Panc1 (cell line): ENCODE measurements around the gene SELENOM. TPM values are rescaled to one million over a fixed set of nuclear protein-coding genes. Genes with fewer than 3 reads are reported as not detected.

Experiments
- ATAC-seq: fragments of 200-7000 bp; cut with Tn5 transposase; 2 replicates; pipeline ENCODE4 v1.9.1; 2020; ENCODE audit warnings: mild to moderate bottlenecking, moderate library complexity
- BruUV-seq: library from RNA; stranded (reverse); fragments of 400-500 nt; replicated peaks from 2 replicates; lab custom pipeline; 2021; lab: Mats Ljungman, UMichigan
- CTCF ChIA-PET: fragments of 300-600 bp; sonication (Branson Sonifier 250); formaldehyde crosslinking; loops from one replicate; lab custom pipeline; 2022; ENCODE audit warnings: antibody characterized with exemption; lab: Charles Lee
- POLR2A ChIA-PET: fragments of 300-600 bp; sonication (Branson Sonifier 250); formaldehyde crosslinking; loops from one replicate; lab custom pipeline; 2022; ENCODE audit warnings: antibody characterized with exemption; lab: Charles Lee
- DNase-seq: peaks from one replicate; pipeline ENCODE4 v3.0.0-alpha.2; 2010; ENCODE audit warnings: low read depth, low spot score
- H3K27ac ChIP-seq: 2 replicates; pipeline ENCODE4 v1.5.1; 2011; ENCODE audit warnings: mild to moderate bottlenecking, low read length, inconsistent platforms
- H3K27me3 ChIP-seq: fragments of 200-500 bp; sonication (Bioruptor generic); 2 replicates; pipeline ENCODE4 v1.6.0; 2014; ENCODE audit warnings: low read length, inconsistent platforms; ENCODE audit not compliant: control insufficient read depth, insufficient read depth
- H3K36me3 ChIP-seq: fragments of 200-500 bp; sonication (Bioruptor generic); 2 replicates; pipeline ENCODE4 v1.5.1; 2014; ENCODE audit warnings: inconsistent platforms, mild to moderate bottlenecking, low read length, moderate library complexity; ENCODE audit not compliant: control insufficient read depth, insufficient read depth
- H3K4me1 ChIP-seq: 2 replicates; pipeline ENCODE4 v1.5.1; 2011; ENCODE audit warnings: inconsistent platforms, mild to moderate bottlenecking, low read length, moderate library complexity; ENCODE audit not compliant: control insufficient read depth, insufficient read depth
- H3K4me3 ChIP-seq, 2 experiments: 2 replicates each; pipeline ENCODE4 v1.5.1; 2011 to 2012; ENCODE audit warnings: low read depth in 2 of 2, low read length in 2 of 2, mild to moderate bottlenecking in 2 of 2, inconsistent platforms in 1 of 2, moderate library complexity in 1 of 2
- H3K9me3 ChIP-seq: fragments of 200-500 bp; sonication (Bioruptor generic); 2 replicates; pipeline ENCODE4 v1.5.1; 2014; ENCODE audit warnings: low read depth, mild to moderate bottlenecking, inconsistent platforms, low read length, moderate library complexity; ENCODE audit not compliant: control insufficient read depth, insufficient read depth
- POLR2AphosphoS5 ChIP-seq: IDR thresholded peaks from 2 replicates; pipeline ENCODE4 v1.6.1; 2012; ENCODE audit warnings: mild to moderate bottlenecking, low read depth, low read length, moderate library complexity
- REST ChIP-seq, 2 experiments: IDR thresholded peaks; 2 replicates each; pipeline ENCODE4 v1.6.1; 2011 to 2012; ENCODE audit warnings: low read depth in 2 of 2, control low read depth in 1 of 2, low read length in 1 of 2, mild to moderate bottlenecking in 1 of 2, moderate library complexity in 1 of 2; ENCODE audit not compliant: insufficient read depth in 1 of 2
- SIN3A ChIP-seq: IDR thresholded peaks from 2 replicates; pipeline ENCODE4 v1.6.1; 2012; ENCODE audit warnings: low read depth, mild to moderate bottlenecking, low read length, moderate library complexity, borderline replicate concordance; ENCODE audit not compliant: insufficient read depth
- TCF7L2 ChIP-seq: IDR thresholded peaks from 2 replicates; pipeline ENCODE4 v1.6.1; 2011; ENCODE audit warnings: mild to moderate bottlenecking, low read depth, low read length, inconsistent platforms
- in situ Hi-C: cut with HindIII; loops from 2 replicates; pipeline ENCODE4 v1.10.0; 2016; ENCODE audit warnings: low sequenced_read_pairs, low pct_unique_long_range_greater_than_20kb
- intact Hi-C: fragments of 100-400 bp; cut with micrococcal nuclease; formaldehyde crosslinking; loops from one replicate; pipeline ENCODE4 v1.10.0; 2022; ENCODE audit not compliant: unreplicated experiment
- total RNA-seq: library from RNA; stranded (reverse); gene quantifications from one replicate; pipeline ENCODE4 v1.2.1, GENCODE V29; 2021; ENCODE audit not compliant: unreplicated experiment
- TF ChIP-seq, protein P1 (sequence below): fragments of 450-650 bp; IDR thresholded peaks from 2 replicates; pipeline ENCODE4 v1.5.1; 2017; ENCODE audit warnings: mild to moderate bottlenecking

SELENOM gene
- total RNA-seq, 1 experiment from 2014 or later, result 84.4 TPM

- peaks cover 5% of the 10 kb centered on the region; the same call in 1 of the 2 replicates for H3K36me3 ChIP-seq
- H3K9me3 ChIP-seq, result no peaks in the 10 kb centered on the region
- ATAC-seq (no peak), DNase-seq (no peak)
- peak overlapping the region; percentile 76 for H3K27ac ChIP-seq
- intact Hi-C loops, result loop anchor here (5.0 kb wide), 1 partner anchor 135 kb away; no protein-coding TSS in a partner anchor
- POLR2A ChIA-PET, result interaction anchor here (0.9 kb wide), 1 partner anchor 112 kb away, joined by 3 read pairs; no protein-coding TSS in a partner anchor
- TF ChIP-seq TCF7L2 (no peak), POLR2AphosphoS5 (no peak), SIN3A (no peak), REST (IDR thresholded peaks at IDR 0.05; ENCODE audit: insufficient read depth in 1 of 2, low read depth in 2 of 2, low read length in 1 of 2) (no peak)
- TF ChIP-seq, protein P1, sequence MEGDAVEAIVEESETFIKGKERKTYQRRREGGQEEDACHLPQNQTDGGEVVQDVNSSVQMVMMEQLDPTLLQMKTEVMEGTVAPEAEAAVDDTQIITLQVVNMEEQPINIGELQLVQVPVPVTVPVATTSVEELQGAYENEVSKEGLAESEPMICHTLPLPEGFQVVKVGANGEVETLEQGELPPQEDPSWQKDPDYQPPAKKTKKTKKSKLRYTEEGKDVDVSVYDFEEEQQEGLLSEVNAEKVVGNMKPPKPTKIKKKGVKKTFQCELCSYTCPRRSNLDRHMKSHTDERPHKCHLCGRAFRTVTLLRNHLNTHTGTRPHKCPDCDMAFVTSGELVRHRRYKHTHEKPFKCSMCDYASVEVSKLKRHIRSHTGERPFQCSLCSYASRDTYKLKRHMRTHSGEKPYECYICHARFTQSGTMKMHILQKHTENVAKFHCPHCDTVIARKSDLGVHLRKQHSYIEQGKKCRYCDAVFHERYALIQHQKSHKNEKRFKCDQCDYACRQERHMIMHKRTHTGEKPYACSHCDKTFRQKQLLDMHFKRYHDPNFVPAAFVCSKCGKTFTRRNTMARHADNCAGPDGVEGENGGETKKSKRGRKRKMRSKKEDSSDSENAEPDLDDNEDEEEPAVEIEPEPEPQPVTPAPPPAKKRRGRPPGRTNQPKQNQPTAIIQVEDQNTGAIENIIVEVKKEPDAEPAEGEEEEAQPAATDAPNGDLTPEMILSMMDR, result no peak
- H3K27me3 ChIP-seq, result no peaks in the 10 kb centered on the region
- H3K4me1 ChIP-seq, result peaks cover 16% of the 10 kb centered on the region
- peak overlapping the region; percentile 73 to 79 for H3K4me3 ChIP-seq
- CTCF ChIA-PET, result no interaction called here
- BruUV-seq, result TSS peak; percentile 86
- in situ Hi-C loops, result no loop called here
These were observed 25.3 kb downstream of the SELENOM start for GRCh38 chr22:31081963-31082605.

- H3K4me3 ChIP-seq, result peak within 1 kb of the TSS; percentile 73 to 79
- no TSS peak for BruUV-seq
- ChIA-PET POLR2A (interaction anchor here (0.5 to 0.7 kb wide), 3 partner anchors 13 to 160 kb away, joined by 3 to 10 read pairs (median 4); no protein-coding TSS in a partner anchor), CTCF (interaction anchor here (0.9 kb wide), 1 partner anchor 20 kb away, joined by 3 read pairs; no protein-coding TSS in a partner anchor)
- intact Hi-C loops, result loop anchor here (5.0 kb wide), 1 partner anchor 134 kb away; no protein-coding TSS in a partner anchor
- in situ Hi-C loops, result no loop called here
- H3K4me1 ChIP-seq, result peaks cover 16% of the 10 kb centered on the region
- H3K27me3 ChIP-seq, result no peaks in the 10 kb centered on the region
- ATAC-seq (peak; percentile 85), DNase-seq (no peak)
- H3K9me3 ChIP-seq, result no peaks in the 10 kb centered on the region
- TF ChIP-seq REST (IDR thresholded peaks at IDR 0.05; ENCODE audit: insufficient read depth in 1 of 2, low read depth in 2 of 2, low read length in 1 of 2) (no peak), TCF7L2 (0 out of 2 replicates have a peak, but pooled peaks have one; percentile 44), POLR2AphosphoS5 (peak; percentile 77), SIN3A (0 out of 2 replicates have a peak, but pooled peaks have one; percentile 10)
- TF ChIP-seq, protein P1, result no peak
- peak within 1 kb of the TSS; percentile 76 for H3K27ac ChIP-seq
- peaks cover 5% of the 10 kb centered on the region; the same call in 1 of the 2 replicates for H3K36me3 ChIP-seq
These were observed 26.3 kb downstream of the SELENOM start, which contains the start of gene SMTN for GRCh38 chr22:31080848-31081649. Gene SMTN (plus strand): TSS chr22:31081318. CDS start chr22:31083259, 1,941 bp downstream.
